T-helper 2 cell treated with Interferon-gamma antibody and Interleukin-4, amounts not matched to agents 100 ng/mL and 5 ng/mL, for 36 hours (primary cell): ENCODE results near the gene SYNGAP1. TPM values are rescaled to one million over a fixed set of nuclear protein-coding genes. Genes with fewer than 3 reads are reported as not detected.

ENCODE experiments used
- intact Hi-C: fragments of 100-400 bp; cut with micrococcal nuclease; formaldehyde crosslinking; loops from one replicate; pipeline ENCODE4 v1.15.1; 2023
- total RNA-seq: library from RNA; stranded (reverse); gene quantifications from 2 replicates; pipeline ENCODE4 v1.2.3, GENCODE V29; 2022

Gene SYNGAP1
- total RNA-seq, 1 donor from 2014 or later: 40.7 TPM

GRCh38 chr6:33433001-33433543, 13.2 kb downstream of the SYNGAP1 start:
- intact Hi-C loops: no loop called here

- intact Hi-C loops: no loop called here
Measured at GRCh38 chr6:33433544-33434191, 13.8 kb downstream of the SYNGAP1 start.

- intact Hi-C loops: no loop called here
Measured at GRCh38 chr6:33434961-33435360, 15.1 kb downstream of the SYNGAP1 start.

GRCh38 chr6:33437666-33438065, 17.8 kb downstream of the SYNGAP1 start:
- intact Hi-C loops: no loop called here

- intact Hi-C loops: no loop called here
Measured at GRCh38 chr6:33438978-33439594, 19.2 kb downstream of the SYNGAP1 start.

GRCh38 chr6:33439956-33440648, 20.2 kb downstream of the SYNGAP1 start:
- intact Hi-C loops: no loop called here

GRCh38 chr6:33440649-33441309, 20.9 kb downstream of the SYNGAP1 start:
- intact Hi-C loops: no loop called here

- intact Hi-C loops: no loop called here
Measured at GRCh38 chr6:33441457-33441856, 21.6 kb downstream of the SYNGAP1 start.

- intact Hi-C loops: no loop called here
Measured at GRCh38 chr6:33442283-33442682, 22.4 kb downstream of the SYNGAP1 start.

GRCh38 chr6:33443025-33443424, 23.2 kb downstream of the SYNGAP1 start:
- intact Hi-C loops: no loop called here

- intact Hi-C loops: no loop called here
Measured at GRCh38 chr6:33443619-33444504, 24.0 kb downstream of the SYNGAP1 start.

- intact Hi-C loops: no loop called here
Measured at GRCh38 chr6:33445119-33445603, 25.3 kb downstream of the SYNGAP1 start.

GRCh38 chr6:33446356-33446755, 26.5 kb downstream of the SYNGAP1 start:
- intact Hi-C loops: no loop called here

GRCh38 chr6:33450434-33450833, 30.6 kb downstream of the SYNGAP1 start:
- intact Hi-C loops: loop anchor here (10.0 kb wide), 1 partner anchor 94 kb away; no protein-coding TSS in a partner anchor

- intact Hi-C loops: loop anchor here (10.0 kb wide), 1 partner anchor 93 kb away; no protein-coding TSS in a partner anchor
Measured at GRCh38 chr6:33451606-33452005, 31.7 kb downstream of the SYNGAP1 start.

- intact Hi-C loops: loop anchor here (10.0 kb wide), 1 partner anchor 92 kb away; no protein-coding TSS in a partner anchor
Measured at GRCh38 chr6:33452496-33452895, 32.6 kb downstream of the SYNGAP1 start.

GRCh38 chr6:33453393-33454008, 33.6 kb downstream of the SYNGAP1 start:
- intact Hi-C loops: loop anchor here (1.0 to 10.0 kb wide), 6 partner anchors 22 to 125 kb away; partner anchors contain the start of gene KIFC1

- intact Hi-C loops: loop anchor here (1.0 to 10.0 kb wide), 6 partner anchors 23 to 125 kb away; partner anchors contain the start of gene KIFC1
Measured at GRCh38 chr6:33454009-33454946, 34.4 kb downstream of the SYNGAP1 start, which contains the start of gene ZBTB9. Gene ZBTB9, plus strand, starts transcription at chr6:33454576. Its CDS starts 525 bp downstream, at chr6:33455101.
